ENCODE results near the gene FRMD4A. TPM values are rescaled to one million over a fixed set of nuclear protein-coding genes. Genes with fewer than 3 reads are reported as not detected.

FRMD4A gene
- total RNA-seq, 4 donors from 2014 or later: 4.0 to 12.7 (median 5.6) TPM

GRCh38 chr10:13761490-13762091 lies 569.1 kb downstream of the FRMD4A start:
- in situ Hi-C loops (cut with MboI; ENCODE audit: low pct_ligation_motif_present in 1 of 4, low pct_unique_long_range_greater_than_20kb in 1 of 4, low sequenced_read_pairs in 3 of 4): no loop called here
- Histone ChIP-seq H3K27ac (no peak overlapping the region), H3K4me3 (no peak overlapping the region), H3K27me3 (no peaks in the 10 kb centered on the region), H3K4me1 (peaks cover 0 to 25% (median 5%) of the 10 kb centered on the region in 4 donors), H3K9me3 (no peaks in the 10 kb centered on the region), H3K36me3 (no peaks in the 10 kb centered on the region)
- intact Hi-C loops (cut with DNase I; ENCODE audit: low total_unique reads): loop anchor here (5.0 kb wide), 1 partner anchor 1591 kb away; no protein-coding TSS in a partner anchor
- TF ChIP-seq POLR2A (IDR thresholded peaks at IDR 0.05) (no peak), EP300 (IDR thresholded peaks at IDR 0.05; ENCODE audit: low read depth) (no peak), POLR2AphosphoS5 (IDR thresholded peaks at IDR 0.05) (no peak), CTCF (IDR thresholded peaks at IDR 0.05) (no peak)
- no peak for DNase-seq
- 86% methylated on average over 2 of the region's 2 CpGs for WGBS, 2 donors (ENCODE audit: low coverage in 1 of 2)

GRCh38 chr10:13759168-13759567 lies 571.6 kb downstream of the FRMD4A start:
- no peaks in the 10 kb centered on the region for H3K36me3 ChIP-seq
- in situ Hi-C loops (cut with MboI; ENCODE audit: low pct_ligation_motif_present in 1 of 4, low pct_unique_long_range_greater_than_20kb in 1 of 4, low sequenced_read_pairs in 3 of 4): no loop called here
- no peaks in the 10 kb centered on the region for H3K27me3 ChIP-seq
- H3K4me1 ChIP-seq: peaks cover 0 to 17% (median 5%) of the 10 kb centered on the region in 4 donors
- WGBS, 2 donors (ENCODE audit: low coverage in 1 of 2): 84 to 88% methylated on average over 3 to 6 of the region's 6 CpGs
- no peaks in the 10 kb centered on the region for H3K9me3 ChIP-seq
- intact Hi-C loops (cut with DNase I; ENCODE audit: low total_unique reads): no loop called here
- TF ChIP-seq POLR2AphosphoS5 (IDR thresholded peaks at IDR 0.05) (no peak), POLR2A (IDR thresholded peaks at IDR 0.05) (no peak), EP300 (IDR thresholded peaks at IDR 0.05; ENCODE audit: low read depth) (no peak), CTCF (IDR thresholded peaks at IDR 0.05) (no peak)
- no peak overlapping the region for H3K4me3 ChIP-seq
- DNase-seq: no peak
- H3K27ac ChIP-seq: no peak overlapping the region

- H3K36me3 ChIP-seq: no peaks in the 10 kb centered on the region
- intact Hi-C loops (cut with DNase I; ENCODE audit: low total_unique reads): no loop called here
- no peak overlapping the region for H3K27ac ChIP-seq
- in situ Hi-C loops (cut with MboI; ENCODE audit: low pct_ligation_motif_present in 1 of 4, low pct_unique_long_range_greater_than_20kb in 1 of 4, low sequenced_read_pairs in 3 of 4): no loop called here
- H3K4me3 ChIP-seq: no peak overlapping the region
- DNase-seq: no peak
- peaks cover 0 to 17% (median 5%) of the 10 kb centered on the region in 4 donors for H3K4me1 ChIP-seq
- 85 to 87% methylated on average over 4 to 5 of the region's 5 CpGs for WGBS, 2 donors (ENCODE audit: low coverage in 1 of 2)
- H3K27me3 ChIP-seq: no peaks in the 10 kb centered on the region
- TF ChIP-seq POLR2A (IDR thresholded peaks at IDR 0.05): no peak
- TF ChIP-seq CTCF (IDR thresholded peaks at IDR 0.05): no peak
- TF ChIP-seq EP300 (IDR thresholded peaks at IDR 0.05; ENCODE audit: low read depth): no peak
- TF ChIP-seq POLR2AphosphoS5 (IDR thresholded peaks at IDR 0.05): no peak
- H3K9me3 ChIP-seq: no peaks in the 10 kb centered on the region
These were observed 572.0 kb downstream of the FRMD4A start for GRCh38 chr10:13758756-13759155.

GRCh38 chr10:13758312-13758711 lies 572.4 kb downstream of the FRMD4A start:
- in situ Hi-C loops (cut with MboI; ENCODE audit: low pct_ligation_motif_present in 1 of 4, low pct_unique_long_range_greater_than_20kb in 1 of 4, low sequenced_read_pairs in 3 of 4): no loop called here
- DNase-seq: no peak
- Histone ChIP-seq H3K36me3 (no peaks in the 10 kb centered on the region), H3K4me3 (no peak overlapping the region), H3K27me3 (no peaks in the 10 kb centered on the region), H3K4me1 (peaks cover 0 to 17% (median 5%) of the 10 kb centered on the region in 4 donors), H3K9me3 (no peaks in the 10 kb centered on the region), H3K27ac (peak overlapping the region in 1 of 4 donors; percentile 13)
- WGBS, 2 donors (ENCODE audit: low coverage in 1 of 2): 80 to 86% methylated on average over 3 of the region's 3 CpGs
- TF ChIP-seq CTCF (IDR thresholded peaks at IDR 0.05) (no peak), POLR2AphosphoS5 (IDR thresholded peaks at IDR 0.05) (no peak), EP300 (IDR thresholded peaks at IDR 0.05; ENCODE audit: low read depth) (no peak), POLR2A (IDR thresholded peaks at IDR 0.05) (no peak)
- intact Hi-C loops (cut with DNase I; ENCODE audit: low total_unique reads): no loop called here
